PC-9 (cell line): ENCODE results near the gene OXA1L.

ENCODE experiments used
- EZH2 ChIP-seq: fragments of 200-600 bp; sonication (generic); IDR thresholded peaks from 2 replicates; pipeline ENCODE4 v1.8.0; 2017; ENCODE audit warnings: antibody characterized with exemption, low read depth
- TF ChIP-seq, protein P1 (sequence below): fragments of 200-600 bp; sonication (generic); conservative IDR thresholded peaks from 2 replicates; pipeline ENCODE4 v1.6.1; 2017; ENCODE audit warnings: mixed run types, antibody characterized with exemption, mild to moderate bottlenecking, moderate library complexity

GRCh38 chr14:22792158-22792557 is 25.7 kb downstream of the OXA1L start:
- TF ChIP-seq, protein P1, sequence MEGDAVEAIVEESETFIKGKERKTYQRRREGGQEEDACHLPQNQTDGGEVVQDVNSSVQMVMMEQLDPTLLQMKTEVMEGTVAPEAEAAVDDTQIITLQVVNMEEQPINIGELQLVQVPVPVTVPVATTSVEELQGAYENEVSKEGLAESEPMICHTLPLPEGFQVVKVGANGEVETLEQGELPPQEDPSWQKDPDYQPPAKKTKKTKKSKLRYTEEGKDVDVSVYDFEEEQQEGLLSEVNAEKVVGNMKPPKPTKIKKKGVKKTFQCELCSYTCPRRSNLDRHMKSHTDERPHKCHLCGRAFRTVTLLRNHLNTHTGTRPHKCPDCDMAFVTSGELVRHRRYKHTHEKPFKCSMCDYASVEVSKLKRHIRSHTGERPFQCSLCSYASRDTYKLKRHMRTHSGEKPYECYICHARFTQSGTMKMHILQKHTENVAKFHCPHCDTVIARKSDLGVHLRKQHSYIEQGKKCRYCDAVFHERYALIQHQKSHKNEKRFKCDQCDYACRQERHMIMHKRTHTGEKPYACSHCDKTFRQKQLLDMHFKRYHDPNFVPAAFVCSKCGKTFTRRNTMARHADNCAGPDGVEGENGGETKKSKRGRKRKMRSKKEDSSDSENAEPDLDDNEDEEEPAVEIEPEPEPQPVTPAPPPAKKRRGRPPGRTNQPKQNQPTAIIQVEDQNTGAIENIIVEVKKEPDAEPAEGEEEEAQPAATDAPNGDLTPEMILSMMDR, result no peak
- TF ChIP-seq EZH2, result no peak
